Type B pancreatic cell (in vitro differentiated cells): Measurements from ENCODE around the gene FZD7. TPM values are rescaled to one million over a fixed set of nuclear protein-coding genes. Genes with fewer than 3 reads are reported as not detected.

ENCODE experiments used
- DNase-seq: peaks from one replicate; pipeline ENCODE4 v3.0.0; 2021; ENCODE audit warnings: mixed read lengths; ENCODE audit not compliant: unreplicated experiment; ENCODE audit errors: extremely low spot score
- H3K27ac Mint-ChIP-seq: 2 replicates; pipeline ENCODE4 v1.8.0; 2021; ENCODE audit warnings: mild to moderate bottlenecking, mixed read lengths
- H3K27me3 Mint-ChIP-seq: 2 replicates; pipeline ENCODE4 v1.8.0; 2021; ENCODE audit warnings: mixed read lengths
- H3K36me3 Mint-ChIP-seq: 2 replicates; pipeline ENCODE4 v1.8.0; 2021; ENCODE audit warnings: mixed read lengths
- H3K4me1 Mint-ChIP-seq: one replicate; pipeline ENCODE4 v1.8.0; 2021; ENCODE audit warnings: mixed read lengths; ENCODE audit not compliant: unreplicated experiment
- H3K4me3 Mint-ChIP-seq: 2 replicates; pipeline ENCODE4 v1.8.0; 2021; ENCODE audit warnings: mild to moderate bottlenecking, mixed read lengths
- H3K9me3 Mint-ChIP-seq: 2 replicates; pipeline ENCODE4 v1.8.0; 2021; ENCODE audit warnings: mixed read lengths
- total RNA-seq: library from RNA; stranded (reverse); gene quantifications from 2 replicates; pipeline ENCODE4 v1.2.1, GENCODE V29; 2021; ENCODE audit warnings: low replicate concordance
- TF ChIP-seq, protein P1 (sequence below): fragments of 200-600 bp; sonication (generic); conservative IDR thresholded peaks from 2 replicates; pipeline ENCODE4 v1.5.0; 2021; ENCODE audit warnings: antibody characterized with exemption, mild to moderate bottlenecking

Gene FZD7
- total RNA-seq, 1 donor from 2014 or later, result 68.6 TPM

- Mint-ChIP-seq H3K36me3 (no peaks in the 10 kb centered on the region), H3K9me3 (no peaks in the 10 kb centered on the region), H3K27ac (no peak overlapping the region), H3K4me1 (peaks cover 59% of the 10 kb centered on the region), H3K4me3 (no peak overlapping the region), H3K27me3 (no peaks in the 10 kb centered on the region)
- TF ChIP-seq, protein P1, sequence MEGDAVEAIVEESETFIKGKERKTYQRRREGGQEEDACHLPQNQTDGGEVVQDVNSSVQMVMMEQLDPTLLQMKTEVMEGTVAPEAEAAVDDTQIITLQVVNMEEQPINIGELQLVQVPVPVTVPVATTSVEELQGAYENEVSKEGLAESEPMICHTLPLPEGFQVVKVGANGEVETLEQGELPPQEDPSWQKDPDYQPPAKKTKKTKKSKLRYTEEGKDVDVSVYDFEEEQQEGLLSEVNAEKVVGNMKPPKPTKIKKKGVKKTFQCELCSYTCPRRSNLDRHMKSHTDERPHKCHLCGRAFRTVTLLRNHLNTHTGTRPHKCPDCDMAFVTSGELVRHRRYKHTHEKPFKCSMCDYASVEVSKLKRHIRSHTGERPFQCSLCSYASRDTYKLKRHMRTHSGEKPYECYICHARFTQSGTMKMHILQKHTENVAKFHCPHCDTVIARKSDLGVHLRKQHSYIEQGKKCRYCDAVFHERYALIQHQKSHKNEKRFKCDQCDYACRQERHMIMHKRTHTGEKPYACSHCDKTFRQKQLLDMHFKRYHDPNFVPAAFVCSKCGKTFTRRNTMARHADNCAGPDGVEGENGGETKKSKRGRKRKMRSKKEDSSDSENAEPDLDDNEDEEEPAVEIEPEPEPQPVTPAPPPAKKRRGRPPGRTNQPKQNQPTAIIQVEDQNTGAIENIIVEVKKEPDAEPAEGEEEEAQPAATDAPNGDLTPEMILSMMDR, result no peak
- no peak for DNase-seq
Measured at GRCh38 chr2:202067589-202067988, 33.9 kb downstream of the FZD7 start.

DNA sequence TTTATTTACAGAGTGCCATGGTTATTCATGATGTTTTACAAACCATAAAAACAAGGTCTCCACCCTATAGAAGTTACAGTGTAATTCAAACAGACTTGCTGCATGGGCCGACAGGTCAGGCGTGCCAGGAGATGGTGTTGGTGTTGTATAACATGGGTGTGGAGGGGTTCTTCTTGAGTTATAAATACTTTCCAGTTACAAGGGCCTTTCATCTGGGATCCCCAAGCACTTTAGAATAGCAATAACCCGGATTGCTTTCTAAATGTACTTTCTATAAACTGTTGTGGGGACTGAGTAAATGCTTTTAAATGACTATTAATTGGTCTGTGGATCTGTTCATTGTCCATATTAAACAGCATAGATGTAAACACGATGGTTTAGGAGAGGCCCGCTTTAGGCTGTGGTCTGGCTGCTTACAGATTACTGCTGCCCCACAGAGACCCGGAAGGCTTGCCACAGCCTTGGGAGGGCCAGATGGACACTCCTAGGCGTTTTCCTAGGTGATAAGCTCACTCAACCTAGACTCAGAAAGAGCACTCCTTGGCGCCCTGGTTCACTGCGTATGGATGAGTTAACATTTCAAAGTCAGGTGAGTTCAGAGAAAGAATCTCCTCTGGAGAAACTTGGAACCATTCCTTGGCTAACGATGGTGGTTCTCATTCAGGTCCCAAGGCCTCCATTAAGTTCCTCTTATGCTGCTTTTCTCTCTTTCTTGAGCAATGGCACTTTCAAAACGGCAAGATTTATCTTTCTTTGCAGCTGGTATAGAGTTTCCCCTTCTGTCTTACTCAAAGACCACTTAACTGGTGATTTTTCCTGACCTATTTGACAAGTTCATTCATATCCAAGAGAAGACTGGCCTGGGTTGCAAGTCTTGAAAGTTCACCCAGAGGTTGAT, 35.8 kb downstream of the FZD7 start:
- H3K4me3 Mint-ChIP-seq, result no peak overlapping the region
- no peaks in the 10 kb centered on the region for H3K36me3 Mint-ChIP-seq
- H3K4me1 Mint-ChIP-seq, result peaks cover 56% of the 10 kb centered on the region
- H3K27ac Mint-ChIP-seq, result peak overlapping the region; percentile 70
- H3K27me3 Mint-ChIP-seq, result no peaks in the 10 kb centered on the region
- H3K9me3 Mint-ChIP-seq, result no peaks in the 10 kb centered on the region
- TF ChIP-seq, protein P1, result no peak
- no peak for DNase-seq

DNA sequence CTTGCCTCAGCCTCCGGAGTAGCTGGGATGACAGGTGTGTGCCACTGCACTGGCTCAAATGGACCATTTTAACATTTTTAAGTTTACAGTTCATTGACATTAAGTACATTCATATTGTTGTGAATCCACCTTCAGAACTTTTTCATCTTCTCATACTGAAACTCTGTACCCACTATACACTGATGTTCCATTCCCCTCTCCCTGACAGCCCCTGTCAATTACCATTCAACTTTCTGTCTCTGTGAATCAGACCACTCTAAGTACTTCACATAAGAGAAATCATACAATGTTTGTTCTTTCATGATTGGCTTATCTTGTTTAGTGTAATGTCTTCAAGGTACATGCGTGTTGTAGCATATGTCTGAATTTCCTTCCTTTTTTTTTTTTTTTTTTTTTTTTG, 37.5 kb downstream of the FZD7 start:
- H3K4me3 Mint-ChIP-seq, result no peak overlapping the region
- H3K27me3 Mint-ChIP-seq, result no peaks in the 10 kb centered on the region
- no peaks in the 10 kb centered on the region for H3K9me3 Mint-ChIP-seq
- no peaks in the 10 kb centered on the region for H3K36me3 Mint-ChIP-seq
- no peak overlapping the region for H3K27ac Mint-ChIP-seq
- peaks cover 47% of the 10 kb centered on the region for H3K4me1 Mint-ChIP-seq
- TF ChIP-seq, protein P1, result no peak
- DNase-seq, result no peak

- H3K27ac Mint-ChIP-seq, result no peak overlapping the region
Measured at GRCh38 chr2:202072226-202072625, 38.6 kb downstream of the FZD7 start.

DNA sequence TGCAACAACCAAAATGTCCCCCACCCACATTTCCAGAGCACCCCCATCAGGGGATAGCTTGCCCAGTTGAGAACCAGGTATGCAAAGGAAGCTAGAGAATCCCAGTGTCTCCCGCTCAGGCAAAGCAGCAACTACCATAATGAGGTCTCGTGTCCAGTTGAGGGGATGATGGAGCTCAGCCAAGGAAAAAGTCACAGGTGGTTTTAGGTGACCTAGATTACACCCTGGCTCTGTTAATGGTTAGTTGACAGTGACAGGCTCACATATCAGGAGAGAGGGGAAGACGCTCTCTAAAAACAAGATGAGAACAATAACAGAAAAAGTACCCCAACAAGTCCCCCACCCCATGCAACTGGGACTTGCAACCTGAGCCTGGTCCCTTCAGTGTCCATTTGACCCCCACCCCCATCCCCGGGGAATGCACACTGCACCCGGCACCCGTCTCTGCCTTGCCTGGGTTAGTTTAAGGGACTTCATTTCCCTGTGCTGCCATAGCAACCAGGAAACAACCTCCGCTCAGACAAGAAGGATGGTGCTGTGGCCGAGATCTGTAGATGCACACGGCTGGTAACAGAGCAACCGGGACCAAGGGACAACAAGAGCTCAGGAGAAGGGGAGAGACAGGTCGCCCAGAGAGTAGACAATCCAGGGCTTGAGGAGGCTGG, 39.2 kb downstream of the FZD7 start, which contains the start of gene KIAA2012:
TSS of gene KIAA2012 (plus strand) at position 519 of the 665 bp plus-strand sequence. CDS start 373 bp downstream, outside the sequence.
- TF ChIP-seq, protein P1, result no peak
- H3K27ac Mint-ChIP-seq, result peak within 1 kb of the TSS; percentile 42
- DNase-seq, result no peak
- H3K27me3 Mint-ChIP-seq, result no peaks in the 10 kb centered on the region
- peak within 1 kb of the TSS; percentile 35 for H3K4me3 Mint-ChIP-seq
- H3K36me3 Mint-ChIP-seq, result no peaks in the 10 kb centered on the region
- peaks cover 37% of the 10 kb centered on the region for H3K4me1 Mint-ChIP-seq
- no peaks in the 10 kb centered on the region for H3K9me3 Mint-ChIP-seq

More at GRCh38 chr2:202072226-202072625, 38.6 kb downstream of the FZD7 start:
- peaks cover 40% of the 10 kb centered on the region for H3K4me1 Mint-ChIP-seq
- no peaks in the 10 kb centered on the region for H3K27me3 Mint-ChIP-seq
- TF ChIP-seq, protein P1, result peak; percentile 56
- H3K36me3 Mint-ChIP-seq, result no peaks in the 10 kb centered on the region
- H3K4me3 Mint-ChIP-seq, result no peak overlapping the region
- DNase-seq, result no peak
- no peaks in the 10 kb centered on the region for H3K9me3 Mint-ChIP-seq
